GM18951 (cell line): ENCODE data around the gene ELMO1.

Experiments used
- POLR2A ChIP-seq: IDR thresholded peaks from 4 replicates; pipeline ENCODE4 v1.6.1; 2011; ENCODE audit warnings: mild to moderate bottlenecking; ENCODE audit not compliant: insufficient read length, insufficient read depth; ENCODE audit errors: extremely low read depth
- in situ Hi-C: fragments of 300-500 bp; cut with MboI; formaldehyde crosslinking; loops from one replicate; pipeline ENCODE4 v1.12.0; 2022; ENCODE audit warnings: low sequenced_read_pairs, mixed read lengths, inconsistent platforms; ENCODE audit not compliant: unreplicated experiment

Gene ELMO1

GRCh38 chr7:36943591-36944435 lies 504.9 kb downstream of the ELMO1 start:
- TF ChIP-seq POLR2A: no peak
- in situ Hi-C loops: no loop called here

- TF ChIP-seq POLR2A: no peak
Measured at GRCh38 chr7:36942955-36943354, 505.7 kb downstream of the ELMO1 start.

GRCh38 chr7:36942541-36942940 lies 506.1 kb downstream of the ELMO1 start:
- no peak for TF ChIP-seq POLR2A
- in situ Hi-C loops: no loop called here

More at GRCh38 chr7:36942955-36943354, 505.7 kb downstream of the ELMO1 start:
- in situ Hi-C loops: no loop called here

GRCh38 chr7:36942025-36942424 lies 506.6 kb downstream of the ELMO1 start:
- in situ Hi-C loops: no loop called here
- TF ChIP-seq POLR2A: no peak

- in situ Hi-C loops: no loop called here
Measured at GRCh38 chr7:36941359-36941758, 507.3 kb downstream of the ELMO1 start.

GRCh38 chr7:36939816-36940215 lies 508.8 kb downstream of the ELMO1 start:
- TF ChIP-seq POLR2A: no peak
- in situ Hi-C loops: no loop called here

More at GRCh38 chr7:36941359-36941758, 507.3 kb downstream of the ELMO1 start:
- no peak for TF ChIP-seq POLR2A

GRCh38 chr7:36937754-36938563 lies 510.7 kb downstream of the ELMO1 start:
- no peak for TF ChIP-seq POLR2A
- in situ Hi-C loops: no loop called here

GRCh38 chr7:36931892-36932291 lies 516.8 kb downstream of the ELMO1 start:
- no peak for TF ChIP-seq POLR2A
- in situ Hi-C loops: no loop called here

GRCh38 chr7:36929791-36930190 lies 518.9 kb downstream of the ELMO1 start:
- in situ Hi-C loops: no loop called here

GRCh38 chr7:36928718-36929117 lies 519.9 kb downstream of the ELMO1 start:
- in situ Hi-C loops: no loop called here
- TF ChIP-seq POLR2A: no peak

More at GRCh38 chr7:36929791-36930190, 518.9 kb downstream of the ELMO1 start:
- TF ChIP-seq POLR2A: no peak

- no peak for TF ChIP-seq POLR2A
- in situ Hi-C loops: no loop called here
Measured at GRCh38 chr7:36928311-36928710, 520.4 kb downstream of the ELMO1 start.

GRCh38 chr7:36925691-36926090 lies 523.0 kb downstream of the ELMO1 start:
- in situ Hi-C loops: no loop called here
- no peak for TF ChIP-seq POLR2A

- in situ Hi-C loops: no loop called here
- no peak for TF ChIP-seq POLR2A
Measured at GRCh38 chr7:36925207-36925606, 523.5 kb downstream of the ELMO1 start.

GRCh38 chr7:36923943-36924436 lies 524.7 kb downstream of the ELMO1 start:
- no peak for TF ChIP-seq POLR2A
- in situ Hi-C loops: no loop called here

- in situ Hi-C loops: no loop called here
- TF ChIP-seq POLR2A: no peak
Measured at GRCh38 chr7:36923185-36923584, 525.5 kb downstream of the ELMO1 start.
